ENCODE results near the gene RBM4.

DNA sequence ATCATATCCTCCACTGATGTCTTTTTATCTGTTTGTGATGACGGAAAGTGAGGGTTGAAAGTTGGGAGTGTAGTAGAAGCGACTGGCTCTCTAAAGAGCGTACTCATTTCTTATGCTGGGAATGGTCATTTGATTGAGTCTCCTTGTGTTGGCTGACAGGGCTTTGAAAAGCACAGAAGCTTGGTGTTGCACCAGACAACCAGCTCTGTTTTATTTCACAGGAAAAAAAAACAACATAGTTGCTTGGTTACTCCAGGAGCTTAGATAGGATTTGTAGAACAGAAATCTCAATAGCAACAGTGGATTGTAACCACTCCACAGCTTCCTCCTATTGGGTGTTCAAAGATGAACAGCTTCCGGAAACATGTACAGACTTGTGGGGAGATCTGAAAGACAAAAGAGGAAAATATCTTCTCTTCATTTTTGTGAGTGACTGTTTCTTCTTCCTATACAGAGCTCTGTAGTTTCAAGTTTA, 19.4 kb upstream of the RBM4 start:
- TF ChIP-seq, protein P1, sequence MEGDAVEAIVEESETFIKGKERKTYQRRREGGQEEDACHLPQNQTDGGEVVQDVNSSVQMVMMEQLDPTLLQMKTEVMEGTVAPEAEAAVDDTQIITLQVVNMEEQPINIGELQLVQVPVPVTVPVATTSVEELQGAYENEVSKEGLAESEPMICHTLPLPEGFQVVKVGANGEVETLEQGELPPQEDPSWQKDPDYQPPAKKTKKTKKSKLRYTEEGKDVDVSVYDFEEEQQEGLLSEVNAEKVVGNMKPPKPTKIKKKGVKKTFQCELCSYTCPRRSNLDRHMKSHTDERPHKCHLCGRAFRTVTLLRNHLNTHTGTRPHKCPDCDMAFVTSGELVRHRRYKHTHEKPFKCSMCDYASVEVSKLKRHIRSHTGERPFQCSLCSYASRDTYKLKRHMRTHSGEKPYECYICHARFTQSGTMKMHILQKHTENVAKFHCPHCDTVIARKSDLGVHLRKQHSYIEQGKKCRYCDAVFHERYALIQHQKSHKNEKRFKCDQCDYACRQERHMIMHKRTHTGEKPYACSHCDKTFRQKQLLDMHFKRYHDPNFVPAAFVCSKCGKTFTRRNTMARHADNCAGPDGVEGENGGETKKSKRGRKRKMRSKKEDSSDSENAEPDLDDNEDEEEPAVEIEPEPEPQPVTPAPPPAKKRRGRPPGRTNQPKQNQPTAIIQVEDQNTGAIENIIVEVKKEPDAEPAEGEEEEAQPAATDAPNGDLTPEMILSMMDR (conservative IDR thresholded peaks at IDR 0.05; ENCODE audit: low read depth, low read length) = no peak
- TF ChIP-seq EZH2 (IDR thresholded peaks at IDR 0.05; ENCODE audit: low read length, unreplicated experiment) = no peak
